Lung (tissue), 12 donors: ENCODE measurements around the gene ZSWIM2. TPM values are rescaled to one million over a fixed set of nuclear protein-coding genes. Genes with fewer than 3 reads are reported as not detected.

Experiments used
- ATAC-seq: fragments of 200-7000 bp; cut with Tn5 transposase; one replicate; pipeline ENCODE4 v1.9.1; 2020; ENCODE audit warnings: moderate number of reproducible peaks; ENCODE audit not compliant: insufficient read depth, low FRiP score
- DNase-seq, 3 donors: peaks; one replicate each; pipeline ENCODE4 v3.0.0-alpha.2; 2013 to 2017
- H3K27ac ChIP-seq, 2 donors: one replicate each; pipeline ENCODE4 v1.5.1; 2013; ENCODE audit warnings: mild to moderate bottlenecking in 2 of 2, moderate library complexity in 2 of 2, control low read depth in 1 of 2, inconsistent platforms in 1 of 2, low read depth in 1 of 2, low read length in 1 of 2
- H3K27me3 ChIP-seq, 3 donors: one replicate each; pipeline ENCODE4 v1.5.1; 2013; ENCODE audit warnings: low read length in 2 of 3; ENCODE audit not compliant: control insufficient read depth in 3 of 3, insufficient read depth in 3 of 3
- H3K36me3 ChIP-seq, 4 donors: one replicate each; pipeline ENCODE4 v1.5.1; 2013; ENCODE audit warnings: low read length in 4 of 4, mild to moderate bottlenecking in 1 of 4, moderate library complexity in 1 of 4; ENCODE audit not compliant: control insufficient read depth in 4 of 4, insufficient read depth in 4 of 4
- H3K4me1 ChIP-seq, 5 donors: one replicate each; pipeline ENCODE4 v1.5.1; 2013; ENCODE audit warnings: low read length in 5 of 5, mild to moderate bottlenecking in 2 of 5, moderate library complexity in 1 of 5; ENCODE audit not compliant: control insufficient read depth in 5 of 5, insufficient read depth in 5 of 5
- H3K4me3 ChIP-seq: one replicate; pipeline ENCODE4 v1.5.1; 2013; ENCODE audit warnings: mild to moderate bottlenecking, control low read depth, moderate library complexity
- H3K9ac ChIP-seq, 2 donors: one replicate each; pipeline ENCODE4 v1.5.1; 2013; ENCODE audit warnings: low read length in 2 of 2, control low read depth in 1 of 2; ENCODE audit not compliant: insufficient read depth in 1 of 2
- H3K9me3 ChIP-seq, 4 donors: one replicate each; pipeline ENCODE4 v1.5.1; 2013; ENCODE audit warnings: low read length in 3 of 4, mild to moderate bottlenecking in 1 of 4, moderate library complexity in 1 of 4; ENCODE audit not compliant: control insufficient read depth in 4 of 4, insufficient read depth in 3 of 4
- CTCF ChIP-seq: IDR thresholded peaks from 2 replicates; pipeline ENCODE4 v1.5.1; 2012; ENCODE audit warnings: mild to moderate bottlenecking; ENCODE audit errors: control extremely low read depth, extremely low read depth
- WGBS, 2 donors: extraction: QIAGEN DNeasy Blood & Tissue Kit; methylation state at CpG; one replicate each; pipeline ENCODE4 v1.1.7; 2013; 5-methylcytosine and 5-hydroxymethylcytosine counted together
- polyA plus RNA-seq, 2 donors: library from polyadenylated mRNA; stranded (reverse); fragments of 200-250 nt; gene quantifications; one replicate each; pipeline ENCODE4 v1.2.1, GENCODE V29; 2013
- total RNA-seq, 2 donors: library from RNA; depleted of rRNA in 1 of 2; stranded (reverse); fragments of >200 nt in 1 of 2; gene quantifications; one replicate each; pipeline ENCODE4 v1.2.1, GENCODE V29; 2014 to 2021
- donor health status: control.
- donor health status: control.
- donor health status: Bipolar disorder and iron deficiency.
- donor health status: healthy.
- donor health status: DM: yes; HTN: yes; CAD: no.

Gene ZSWIM2
- total and polyA plus RNA-seq, 4 donors = not detected

- DNase-seq (no peak), ATAC-seq (no peak)
- Histone ChIP-seq H3K27ac (no peak overlapping the region), H3K4me3 (no peak overlapping the region), H3K27me3 (no peaks in the 10 kb centered on the region), H3K9me3 (no peaks in the 10 kb centered on the region), H3K9ac (no peak overlapping the region), H3K36me3 (no peaks in the 10 kb centered on the region), H3K4me1 (no peaks in the 10 kb centered on the region)
- 58 to 80% methylated on average over 2 of the region's 2 CpGs for WGBS, 2 donors
- TF ChIP-seq CTCF = no peak
These were observed 21.0 kb downstream of the ZSWIM2 start for GRCh38 chr2:186827862-186828492.

- Histone ChIP-seq H3K36me3 (no peaks in the 10 kb centered on the region), H3K27ac (no peak overlapping the region), H3K4me3 (no peak overlapping the region), H3K4me1 (no peaks in the 10 kb centered on the region), H3K9me3 (no peaks in the 10 kb centered on the region), H3K27me3 (no peaks in the 10 kb centered on the region), H3K9ac (no peak overlapping the region)
- DNase-seq (no peak), ATAC-seq (no peak)
- WGBS, 2 donors = 91 to 96% methylated on average over 2 of the region's 2 CpGs
- TF ChIP-seq CTCF = no peak
These were observed 21.6 kb downstream of the ZSWIM2 start for GRCh38 chr2:186827411-186827810.

- no peak for DNase-seq
- ATAC-seq = no peak
These were observed 26.6 kb downstream of the ZSWIM2 start for GRCh38 chr2:186822323-186822722.

More at GRCh38 chr2:186822323-186822722, 26.6 kb downstream of the ZSWIM2 start:
- Histone ChIP-seq H3K27ac (no peak overlapping the region), H3K36me3 (no peaks in the 10 kb centered on the region), H3K4me3 (no peak overlapping the region), H3K27me3 (no peaks in the 10 kb centered on the region), H3K9ac (no peak overlapping the region), H3K9me3 (no peaks in the 10 kb centered on the region), H3K4me1 (no peaks in the 10 kb centered on the region)
- 89 to 91% methylated on average over 2 of the region's 2 CpGs for WGBS, 2 donors
- no peak for TF ChIP-seq CTCF
